ENCODE data around the gene MACROD1. TPM values are rescaled to one million over a fixed set of nuclear protein-coding genes. Genes with fewer than 3 reads are reported as not detected.

MACROD1 gene
- total and polyA plus RNA-seq, 4 donors, result 10.6 to 31.6 (median 23.9) TPM

GRCh38 chr11:64007160-64007628, 158.7 kb downstream of the MACROD1 start:
- peak overlapping the region; percentile 31 for H3K4me3 ChIP-seq (ENCODE audit: low read depth, low read length)
- 5% methylated on average over 26 of the region's 27 CpGs for WGBS (ENCODE audit: insufficient coverage)
- peaks cover 47% of the 10 kb centered on the region for H3K4me1 ChIP-seq (ENCODE audit: control insufficient read depth, insufficient read depth, low read length)
- H3K27ac ChIP-seq (ENCODE audit: low read depth, low read length), result peak overlapping the region; percentile 25
- H3K27me3 ChIP-seq (ENCODE audit: control insufficient read depth, insufficient read depth, low read length), result peaks cover 14% of the 10 kb centered on the region
- DNase-seq (ENCODE audit: low read depth in 4 of 6, low spot score in 6 of 6), result no peak
- no peaks in the 10 kb centered on the region for H3K9me3 ChIP-seq (ENCODE audit: control insufficient read depth, insufficient read depth, low read length)
- peaks cover 3% of the 10 kb centered on the region for H3K36me3 ChIP-seq (ENCODE audit: control insufficient read depth, insufficient read depth, low read length)

- WGBS (ENCODE audit: insufficient coverage), result 41% methylated on average over 4 of the region's 12 CpGs
These were observed 159.5 kb downstream of the MACROD1 start for GRCh38 chr11:64006398-64006797.

GRCh38 chr11:64005691-64006090, 160.2 kb downstream of the MACROD1 start:
- Histone ChIP-seq H3K27me3 (ENCODE audit: control insufficient read depth, insufficient read depth, low read length) (peaks cover 16% of the 10 kb centered on the region), H3K27ac (ENCODE audit: low read depth, low read length) (no peak overlapping the region), H3K4me1 (ENCODE audit: control insufficient read depth, insufficient read depth, low read length) (peaks cover 61% of the 10 kb centered on the region), H3K36me3 (ENCODE audit: control insufficient read depth, insufficient read depth, low read length) (peaks cover 11% of the 10 kb centered on the region), H3K4me3 (ENCODE audit: low read depth, low read length) (no peak overlapping the region), H3K9me3 (ENCODE audit: control insufficient read depth, insufficient read depth, low read length) (no peaks in the 10 kb centered on the region)
- 70% methylated on average over 4 of the region's 4 CpGs for WGBS (ENCODE audit: insufficient coverage)
- no peak for DNase-seq (ENCODE audit: low read depth in 4 of 6, low spot score in 6 of 6)

More at GRCh38 chr11:64006398-64006797, 159.5 kb downstream of the MACROD1 start:
- no peak overlapping the region for H3K4me3 ChIP-seq (ENCODE audit: low read depth, low read length)
- H3K4me1 ChIP-seq (ENCODE audit: control insufficient read depth, insufficient read depth, low read length), result peaks cover 54% of the 10 kb centered on the region
- H3K9me3 ChIP-seq (ENCODE audit: control insufficient read depth, insufficient read depth, low read length), result no peaks in the 10 kb centered on the region
- H3K27me3 ChIP-seq (ENCODE audit: control insufficient read depth, insufficient read depth, low read length), result peaks cover 14% of the 10 kb centered on the region
- peak in 2 of 6 donors; percentile 58 to 64 for DNase-seq (ENCODE audit: low read depth in 4 of 6, low spot score in 6 of 6)
- H3K36me3 ChIP-seq (ENCODE audit: control insufficient read depth, insufficient read depth, low read length), result peaks cover 7% of the 10 kb centered on the region
- H3K27ac ChIP-seq (ENCODE audit: low read depth, low read length), result no peak overlapping the region

GRCh38 chr11:64004590-64004984, 161.3 kb downstream of the MACROD1 start:
- WGBS (ENCODE audit: insufficient coverage), result 39% methylated on average over 3 of the region's 4 CpGs
- Histone ChIP-seq H3K27me3 (ENCODE audit: control insufficient read depth, insufficient read depth, low read length) (peaks cover 19% of the 10 kb centered on the region), H3K4me3 (ENCODE audit: low read depth, low read length) (no peak overlapping the region), H3K36me3 (ENCODE audit: control insufficient read depth, insufficient read depth, low read length) (peaks cover 11% of the 10 kb centered on the region), H3K9me3 (ENCODE audit: control insufficient read depth, insufficient read depth, low read length) (no peaks in the 10 kb centered on the region), H3K4me1 (ENCODE audit: control insufficient read depth, insufficient read depth, low read length) (peaks cover 69% of the 10 kb centered on the region), H3K27ac (ENCODE audit: low read depth, low read length) (no peak overlapping the region)
- DNase-seq (ENCODE audit: low read depth in 4 of 6, low spot score in 6 of 6), result no peak

- Histone ChIP-seq H3K36me3 (ENCODE audit: control insufficient read depth, insufficient read depth, low read length) (peaks cover 15% of the 10 kb centered on the region), H3K9me3 (ENCODE audit: control insufficient read depth, insufficient read depth, low read length) (no peaks in the 10 kb centered on the region), H3K27me3 (ENCODE audit: control insufficient read depth, insufficient read depth, low read length) (peaks cover 21% of the 10 kb centered on the region), H3K4me3 (ENCODE audit: low read depth, low read length) (no peak overlapping the region), H3K4me1 (ENCODE audit: control insufficient read depth, insufficient read depth, low read length) (peaks cover 75% of the 10 kb centered on the region), H3K27ac (ENCODE audit: low read depth, low read length) (no peak overlapping the region)
- 52% methylated on average over 19 of the region's 23 CpGs for WGBS (ENCODE audit: insufficient coverage)
- peak in 2 of 6 donors; percentile 67 to 82 for DNase-seq (ENCODE audit: low read depth in 4 of 6, low spot score in 6 of 6)
These were observed 161.9 kb downstream of the MACROD1 start for GRCh38 chr11:64003807-64004589.

GRCh38 chr11:64001484-64002420, 164.2 kb downstream of the MACROD1 start:
- Histone ChIP-seq H3K9me3 (ENCODE audit: control insufficient read depth, insufficient read depth, low read length) (no peaks in the 10 kb centered on the region), H3K27me3 (ENCODE audit: control insufficient read depth, insufficient read depth, low read length) (peaks cover 15% of the 10 kb centered on the region), H3K36me3 (ENCODE audit: control insufficient read depth, insufficient read depth, low read length) (peaks cover 37% of the 10 kb centered on the region), H3K4me3 (ENCODE audit: low read depth, low read length) (no peak overlapping the region), H3K4me1 (ENCODE audit: control insufficient read depth, insufficient read depth, low read length) (peaks cover 68% of the 10 kb centered on the region), H3K27ac (ENCODE audit: low read depth, low read length) (no peak overlapping the region)
- WGBS (ENCODE audit: insufficient coverage), result 54% methylated on average over 15 of the region's 23 CpGs
- DNase-seq (ENCODE audit: low read depth in 4 of 6, low spot score in 6 of 6), result no peak

- peaks cover 15% of the 10 kb centered on the region for H3K27me3 ChIP-seq (ENCODE audit: control insufficient read depth, insufficient read depth, low read length)
- peaks cover 45% of the 10 kb centered on the region for H3K36me3 ChIP-seq (ENCODE audit: control insufficient read depth, insufficient read depth, low read length)
- H3K27ac ChIP-seq (ENCODE audit: low read depth, low read length), result no peak overlapping the region
- DNase-seq (ENCODE audit: low read depth in 4 of 6, low spot score in 6 of 6), result peak in 2 of 6 donors; percentile 54 to 55
- no peak overlapping the region for H3K4me3 ChIP-seq (ENCODE audit: low read depth, low read length)
- WGBS (ENCODE audit: insufficient coverage), result 22% methylated on average over 60 of the region's 60 CpGs
- no peaks in the 10 kb centered on the region for H3K9me3 ChIP-seq (ENCODE audit: control insufficient read depth, insufficient read depth, low read length)
- peaks cover 60% of the 10 kb centered on the region for H3K4me1 ChIP-seq (ENCODE audit: control insufficient read depth, insufficient read depth, low read length)
These were observed 165.0 kb downstream of the MACROD1 start for GRCh38 chr11:64000740-64001483.

- peaks cover 60% of the 10 kb centered on the region for H3K4me1 ChIP-seq (ENCODE audit: control insufficient read depth, insufficient read depth, low read length)
- DNase-seq (ENCODE audit: low read depth in 4 of 6, low spot score in 6 of 6), result peak in 4 of 6 donors; percentile 50 to 91 (median 71)
- peak overlapping the region; percentile 2 for H3K4me3 ChIP-seq (ENCODE audit: low read depth, low read length)
- WGBS (ENCODE audit: insufficient coverage), result 3% methylated on average over 67 of the region's 67 CpGs
- H3K9me3 ChIP-seq (ENCODE audit: control insufficient read depth, insufficient read depth, low read length), result no peaks in the 10 kb centered on the region
- peaks cover 10% of the 10 kb centered on the region for H3K27me3 ChIP-seq (ENCODE audit: control insufficient read depth, insufficient read depth, low read length)
- no peak overlapping the region for H3K27ac ChIP-seq (ENCODE audit: low read depth, low read length)
- H3K36me3 ChIP-seq (ENCODE audit: control insufficient read depth, insufficient read depth, low read length), result peaks cover 51% of the 10 kb centered on the region
These were observed 165.7 kb downstream of the MACROD1 start for GRCh38 chr11:64000026-64000739.

Measured in spinal cord (tissue), 10 donors.